Effector memory CD8-positive, alpha-beta T cell (primary cell): Measurements from ENCODE around the gene C4A.
"Not testable (repeated sequence)": the region's sequence is repeated elsewhere in the genome, so short reads cannot be mapped to it uniquely, and the experiment has no call there.

Experiments
- ATAC-seq: fragments of 150-1000 bp; cut with Tn5 transposase; replicated peaks from 2 replicates; pipeline ENCODE4 v1.10.0; 2021; ENCODE audit warnings: mild to moderate bottlenecking, moderate library complexity
- DNase-seq, 3 experiments: peaks; one replicate each; pipeline ENCODE4 v3.0.0; 2021
- H3K27ac Mint-ChIP-seq, 2 donors: one replicate each; pipeline ENCODE4 v1.8.0; 2022; ENCODE audit warnings: mild to moderate bottlenecking in 2 of 2, mixed read lengths in 2 of 2, moderate library complexity in 2 of 2
- H3K27me3 Mint-ChIP-seq, 2 donors: one replicate each; pipeline ENCODE4 v1.8.0; 2022; ENCODE audit warnings: mixed read lengths in 2 of 2
- H3K36me3 Mint-ChIP-seq: one replicate; pipeline ENCODE4 v1.8.0; 2022; ENCODE audit warnings: mild to moderate bottlenecking, moderate library complexity, mixed read lengths; ENCODE audit not compliant: insufficient read depth
- H3K4me1 Mint-ChIP-seq, 2 donors: one replicate each; pipeline ENCODE4 v1.8.0; 2022; ENCODE audit warnings: low read depth in 2 of 2, mixed read lengths in 2 of 2
- H3K4me3 Mint-ChIP-seq, 2 donors: one replicate each; pipeline ENCODE4 v1.8.0; 2022; ENCODE audit warnings: mild to moderate bottlenecking in 2 of 2, mixed read lengths in 2 of 2, moderate library complexity in 2 of 2
- H3K9me3 Mint-ChIP-seq, 2 donors: one replicate each; pipeline ENCODE4 v1.8.0; 2022; ENCODE audit warnings: mixed read lengths in 2 of 2

C4A gene

GRCh38 chr6:31977816-31978431 is 3.9 kb upstream of the C4A start:
- H3K27ac Mint-ChIP-seq: no peak overlapping the region
- H3K27me3 Mint-ChIP-seq: no peaks in the 10 kb centered on the region
- ATAC-seq (no peak), DNase-seq (no peak)
- H3K36me3 Mint-ChIP-seq: peaks cover 22% of the 10 kb centered on the region
- H3K4me1 Mint-ChIP-seq: peaks cover 5 to 7% of the 10 kb centered on the region in 2 donors
- no peaks in the 10 kb centered on the region for H3K9me3 Mint-ChIP-seq
- H3K4me3 Mint-ChIP-seq: no peak overlapping the region

DNA sequence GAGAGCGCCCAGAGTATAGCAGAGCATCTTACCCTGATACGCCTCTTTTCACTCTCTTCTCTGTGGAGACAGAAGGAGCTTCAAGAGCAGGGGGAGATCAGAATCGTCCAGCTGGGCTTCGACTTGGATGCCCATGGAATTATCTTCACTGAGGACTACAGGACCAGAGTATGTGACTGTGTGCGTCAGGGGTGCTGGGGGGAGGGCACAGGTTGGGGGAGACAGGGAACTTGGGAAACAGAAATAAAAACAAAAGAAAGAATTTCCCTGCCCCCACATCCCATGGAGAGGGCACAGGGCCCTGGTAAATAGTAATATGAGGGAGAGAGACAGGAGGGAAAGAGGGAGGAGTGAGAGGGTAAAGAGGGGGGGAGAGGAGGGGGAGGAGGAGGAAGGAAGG is 3.0 kb upstream of the C4A start:
- Mint-ChIP-seq H3K4me3 (no peak overlapping the region), H3K4me1 (no peaks in the 10 kb centered on the region), H3K27me3 (no peaks in the 10 kb centered on the region), H3K9me3 (no peaks in the 10 kb centered on the region), H3K36me3 (peaks cover 18% of the 10 kb centered on the region), H3K27ac (peak overlapping the region; percentile 53 to 75)
- ATAC-seq (no peak), DNase-seq (no peak)

DNA sequence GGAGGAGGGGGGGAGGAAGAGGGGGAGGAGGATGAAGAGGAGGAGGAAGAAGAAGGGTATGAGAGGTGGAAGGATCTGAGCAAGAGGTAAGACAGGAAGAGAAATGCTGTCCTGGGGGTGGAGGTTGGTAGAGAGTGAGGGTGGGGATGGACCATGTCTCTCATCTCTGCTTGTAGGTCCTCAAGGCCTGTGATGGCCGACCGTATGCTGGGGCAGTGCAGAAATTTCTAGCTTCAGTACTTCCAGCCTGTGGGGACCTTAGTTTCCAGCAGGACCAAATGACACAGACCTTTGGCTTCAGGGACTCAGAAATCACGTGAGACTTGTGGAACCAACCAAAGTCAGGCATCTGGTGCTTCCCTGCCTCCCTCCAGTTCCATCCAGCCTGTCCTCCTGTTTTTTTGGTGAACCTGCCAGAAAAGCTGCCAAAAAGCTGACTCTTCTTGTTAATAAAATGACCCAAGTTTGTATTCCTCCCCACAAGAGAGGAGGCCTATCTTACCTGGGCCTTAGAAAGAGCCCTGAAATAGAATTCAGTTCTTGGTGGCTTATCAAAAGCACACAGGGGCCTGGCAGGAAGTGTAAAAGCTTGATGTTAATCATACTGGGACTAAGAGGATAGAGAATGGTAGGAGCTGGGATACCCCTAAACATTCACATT is 2.5 kb upstream of the C4A start:
- Mint-ChIP-seq H3K9me3 (no peaks in the 10 kb centered on the region), H3K4me3 (no peak overlapping the region), H3K27ac (peak overlapping the region; percentile 53 to 75), H3K4me1 (no peaks in the 10 kb centered on the region), H3K27me3 (no peaks in the 10 kb centered on the region), H3K36me3 (peaks cover 14% of the 10 kb centered on the region)
- DNase-seq: no peak
- no peak for ATAC-seq

- Mint-ChIP-seq H3K36me3 (peaks cover 14% of the 10 kb centered on the region), H3K27ac (peak overlapping the region in 1 of 2 donors; percentile 29)
- ATAC-seq, DNase-seq, H3K9me3 Mint-ChIP-seq, H3K27me3 Mint-ChIP-seq, H3K4me1 Mint-ChIP-seq, H3K4me3 Mint-ChIP-seq: not testable (repeated sequence)
Measured at GRCh38 chr6:31980195-31980876, 1.5 kb upstream of the C4A start.

DNA sequence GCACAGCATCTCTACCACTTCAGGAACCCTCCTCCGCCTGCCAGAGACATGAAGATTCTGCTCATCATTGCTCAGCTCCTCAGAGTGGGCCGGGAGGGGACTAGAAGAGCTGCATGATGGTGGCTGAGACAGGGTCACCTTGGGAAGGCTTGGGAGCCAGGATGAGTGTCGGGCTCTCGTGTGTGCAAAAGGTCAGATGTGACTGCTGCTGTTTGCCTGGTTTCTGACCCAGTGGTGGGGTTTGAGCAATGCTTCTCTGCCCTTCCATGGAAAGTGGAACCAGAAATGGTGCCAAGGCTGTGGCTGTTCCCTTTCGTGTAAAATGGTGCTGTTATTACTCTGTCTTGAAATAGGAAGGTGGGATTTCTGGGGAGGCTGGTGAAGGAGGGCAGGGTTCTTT is 859 bp upstream of the C4A start:
- H3K27ac Mint-ChIP-seq, H3K4me1 Mint-ChIP-seq, H3K27me3 Mint-ChIP-seq, DNase-seq, H3K4me3 Mint-ChIP-seq, ATAC-seq, H3K9me3 Mint-ChIP-seq: not testable (repeated sequence)
- H3K36me3 Mint-ChIP-seq: peaks cover 14% of the 10 kb centered on the region

DNA sequence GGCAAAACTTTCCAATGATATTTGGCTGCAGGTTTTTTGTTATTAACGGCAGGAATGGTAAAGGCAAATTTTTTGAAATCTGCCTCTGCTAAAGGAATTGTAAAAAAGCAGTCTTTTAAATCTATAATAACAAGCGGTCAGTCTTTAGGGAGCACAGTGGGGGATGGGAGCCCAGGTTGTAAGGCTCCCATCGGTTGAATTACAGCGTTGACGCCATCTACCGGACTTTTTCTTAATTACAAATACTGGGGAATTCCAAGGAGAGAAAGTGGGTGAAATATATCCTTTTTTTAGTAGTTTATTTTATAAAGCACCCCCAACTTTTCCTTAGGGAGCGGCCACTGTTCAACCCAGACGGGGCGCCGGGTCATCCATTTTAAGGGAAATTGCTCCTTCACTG is 7.5 kb downstream of the C4A start:
- H3K36me3 Mint-ChIP-seq, DNase-seq: not testable (repeated sequence)

GRCh38 chr6:31994421-31994820 is 12.6 kb downstream of the C4A start:
- H3K27me3 Mint-ChIP-seq, H3K4me3 Mint-ChIP-seq, ATAC-seq, DNase-seq, H3K9me3 Mint-ChIP-seq, H3K27ac Mint-ChIP-seq, H3K4me1 Mint-ChIP-seq, H3K36me3 Mint-ChIP-seq: not testable (repeated sequence)

More for the DNA sequence above, 7.5 kb downstream of the C4A start:
- H3K27me3 Mint-ChIP-seq, H3K4me3 Mint-ChIP-seq, H3K27ac Mint-ChIP-seq, ATAC-seq, H3K4me1 Mint-ChIP-seq, H3K9me3 Mint-ChIP-seq: not testable (repeated sequence)

- not testable (repeated sequence) for H3K4me1 Mint-ChIP-seq, H3K36me3 Mint-ChIP-seq, H3K9me3 Mint-ChIP-seq, H3K27ac Mint-ChIP-seq, ATAC-seq, H3K27me3 Mint-ChIP-seq, H3K4me3 Mint-ChIP-seq, DNase-seq
Measured at GRCh38 chr6:31996385-31996784, 14.5 kb downstream of the C4A start.

- H3K4me3 Mint-ChIP-seq, H3K27me3 Mint-ChIP-seq, DNase-seq, H3K27ac Mint-ChIP-seq, H3K36me3 Mint-ChIP-seq, H3K9me3 Mint-ChIP-seq, H3K4me1 Mint-ChIP-seq, ATAC-seq: not testable (repeated sequence)
Measured at GRCh38 chr6:32002546-32003268, 20.9 kb downstream of the C4A start.

DNA sequence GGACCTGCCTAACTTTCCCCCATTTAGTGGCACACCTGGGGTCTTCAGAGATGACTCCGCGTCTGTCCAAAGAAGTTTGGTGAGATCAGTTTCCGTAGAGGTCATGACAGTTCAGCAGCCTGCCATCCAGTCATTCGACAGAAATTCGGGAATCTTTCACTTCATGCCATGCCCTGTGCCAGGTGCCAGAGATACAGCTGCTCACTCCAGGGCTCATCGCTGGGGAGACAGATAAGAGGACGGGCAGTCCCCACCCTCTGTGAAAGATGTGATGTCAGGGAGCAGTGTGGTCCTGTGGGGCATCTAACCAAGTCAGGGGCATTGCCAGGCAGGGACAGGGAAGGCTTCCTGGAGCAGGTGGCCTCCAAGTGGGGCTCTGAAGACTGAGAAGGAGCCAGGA is 21.4 kb downstream of the C4A start:
- H3K9me3 Mint-ChIP-seq, H3K27me3 Mint-ChIP-seq, H3K4me3 Mint-ChIP-seq, H3K4me1 Mint-ChIP-seq, H3K27ac Mint-ChIP-seq, DNase-seq, H3K36me3 Mint-ChIP-seq, ATAC-seq: not testable (repeated sequence)

- not testable (repeated sequence) for DNase-seq, H3K27me3 Mint-ChIP-seq, ATAC-seq, H3K4me1 Mint-ChIP-seq, H3K9me3 Mint-ChIP-seq, H3K4me3 Mint-ChIP-seq, H3K36me3 Mint-ChIP-seq, H3K27ac Mint-ChIP-seq
Measured at GRCh38 chr6:32004393-32004792, 22.5 kb downstream of the C4A start.

GRCh38 chr6:32004864-32005537 is 23.1 kb downstream of the C4A start:
- not testable (repeated sequence) for H3K9me3 Mint-ChIP-seq, H3K4me3 Mint-ChIP-seq, H3K36me3 Mint-ChIP-seq, H3K4me1 Mint-ChIP-seq, DNase-seq, H3K27me3 Mint-ChIP-seq, H3K27ac Mint-ChIP-seq
- peak; percentile 97 for ATAC-seq

DNA sequence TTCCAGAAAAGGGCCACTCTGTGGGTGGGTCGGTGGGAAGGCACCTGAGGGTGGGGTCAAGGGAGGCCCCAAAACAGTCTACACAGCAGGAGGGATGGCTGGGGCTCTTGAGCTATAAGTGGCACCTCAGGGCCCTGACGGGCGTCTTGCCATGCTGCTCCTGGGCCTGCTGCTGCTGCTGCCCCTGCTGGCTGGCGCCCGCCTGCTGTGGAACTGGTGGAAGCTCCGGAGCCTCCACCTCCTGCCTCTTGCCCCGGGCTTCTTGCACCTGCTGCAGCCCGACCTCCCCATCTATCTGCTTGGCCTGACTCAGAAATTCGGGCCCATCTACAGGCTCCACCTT is 23.7 kb downstream of the C4A start:
- DNase-seq, H3K4me3 Mint-ChIP-seq, H3K27me3 Mint-ChIP-seq, H3K4me1 Mint-ChIP-seq, H3K36me3 Mint-ChIP-seq, ATAC-seq, H3K9me3 Mint-ChIP-seq, H3K27ac Mint-ChIP-seq: not testable (repeated sequence)
